ENCODE data around the gene NET1.

GRCh38 chr10:5447611-5448071 lies 35.3 kb downstream of the NET1 start:
- TF ChIP-seq, protein P1, sequence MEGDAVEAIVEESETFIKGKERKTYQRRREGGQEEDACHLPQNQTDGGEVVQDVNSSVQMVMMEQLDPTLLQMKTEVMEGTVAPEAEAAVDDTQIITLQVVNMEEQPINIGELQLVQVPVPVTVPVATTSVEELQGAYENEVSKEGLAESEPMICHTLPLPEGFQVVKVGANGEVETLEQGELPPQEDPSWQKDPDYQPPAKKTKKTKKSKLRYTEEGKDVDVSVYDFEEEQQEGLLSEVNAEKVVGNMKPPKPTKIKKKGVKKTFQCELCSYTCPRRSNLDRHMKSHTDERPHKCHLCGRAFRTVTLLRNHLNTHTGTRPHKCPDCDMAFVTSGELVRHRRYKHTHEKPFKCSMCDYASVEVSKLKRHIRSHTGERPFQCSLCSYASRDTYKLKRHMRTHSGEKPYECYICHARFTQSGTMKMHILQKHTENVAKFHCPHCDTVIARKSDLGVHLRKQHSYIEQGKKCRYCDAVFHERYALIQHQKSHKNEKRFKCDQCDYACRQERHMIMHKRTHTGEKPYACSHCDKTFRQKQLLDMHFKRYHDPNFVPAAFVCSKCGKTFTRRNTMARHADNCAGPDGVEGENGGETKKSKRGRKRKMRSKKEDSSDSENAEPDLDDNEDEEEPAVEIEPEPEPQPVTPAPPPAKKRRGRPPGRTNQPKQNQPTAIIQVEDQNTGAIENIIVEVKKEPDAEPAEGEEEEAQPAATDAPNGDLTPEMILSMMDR (IDR thresholded peaks at IDR 0.05), result no peak
- TF ChIP-seq POLR2A (IDR thresholded peaks at IDR 0.05), result peak in 1 of 2 donors; percentile 49

All from thyroid gland (tissue), 4 donors.